Skin of body (tissue), 2 donors: ENCODE results near the gene PGPEP1. TPM values are rescaled to one million over a fixed set of nuclear protein-coding genes. Genes with fewer than 3 reads are reported as not detected.
"Not testable (repeated sequence)": the region's sequence is repeated elsewhere in the genome, so short reads cannot be mapped to it uniquely, and the experiment has no call there.

Experiments
- DNase-seq: peaks from one replicate; lab custom pipeline; 2025; lab: John Stamatoyannopoulos, UW
- total RNA-seq: library from RNA; depleted of rRNA; stranded (reverse); fragments of >200 nt; gene quantifications from one replicate; pipeline ENCODE4 v1.2.3, GENCODE V29; 2014

Gene PGPEP1
- total RNA-seq, 1 donor from 2014 or later = 9.6 TPM

DNA sequence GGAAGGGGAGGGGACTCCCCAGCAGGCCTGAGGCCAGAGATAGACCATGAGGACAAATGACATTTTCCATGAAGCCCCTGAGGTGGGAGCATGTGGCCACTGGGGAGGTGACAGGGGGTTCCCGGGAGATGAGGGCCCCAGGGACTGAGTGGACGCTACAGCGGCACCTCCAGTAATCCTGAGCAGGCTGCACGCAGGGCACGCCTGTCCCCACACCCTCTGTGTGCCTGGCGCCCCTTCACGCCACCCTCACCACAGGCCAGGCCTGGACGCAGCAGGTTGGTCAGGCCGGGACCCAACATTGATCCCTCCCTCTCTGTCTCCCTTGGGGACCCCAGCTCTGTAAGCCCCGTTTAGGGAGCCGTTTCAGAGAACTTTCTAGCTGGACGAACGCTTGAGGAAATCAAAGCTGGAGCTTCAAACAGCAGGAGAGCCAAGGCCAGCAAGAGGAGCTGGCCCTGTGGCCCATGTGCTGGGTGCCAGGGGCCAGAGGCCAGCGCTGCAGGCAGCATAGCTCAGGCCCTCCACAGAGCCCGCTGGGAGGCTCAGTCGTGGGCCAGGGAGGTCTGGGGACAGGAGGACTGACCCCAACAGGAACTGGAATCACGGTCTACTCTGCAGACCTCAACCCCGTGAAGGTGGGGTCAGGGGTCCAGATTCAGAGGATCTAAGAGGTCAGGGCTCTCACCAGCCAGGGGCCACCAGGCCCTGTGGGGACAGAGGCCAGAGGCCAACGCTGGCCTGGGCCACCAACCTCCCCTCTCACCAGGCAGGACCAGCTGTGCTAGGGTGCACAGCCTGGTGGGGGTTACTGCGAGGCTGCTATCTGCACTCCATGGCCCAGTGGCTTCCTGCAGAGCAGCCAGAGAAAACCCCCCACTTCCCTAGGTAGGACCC is 32.1 kb upstream of the PGPEP1 start:
- DNase-seq = no peak

DNA sequence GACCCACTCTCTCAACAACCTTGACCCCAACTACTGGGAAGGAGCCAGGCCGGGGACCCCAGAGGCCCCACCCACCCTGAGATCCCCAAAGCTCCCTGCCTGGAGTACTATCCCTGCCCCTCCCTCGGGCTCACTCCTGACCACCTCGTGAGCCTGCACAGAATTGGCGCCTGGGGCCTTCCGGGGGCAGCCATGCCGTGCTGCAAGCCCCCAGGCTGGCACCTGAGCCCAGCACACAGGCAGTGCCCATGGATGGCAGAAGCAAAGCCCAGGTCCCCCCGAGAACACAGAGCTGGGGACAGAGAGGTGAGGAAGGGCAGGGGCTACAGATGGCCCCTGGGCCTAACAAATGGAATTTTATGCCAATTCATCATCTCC is 31.5 kb upstream of the PGPEP1 start:
- no peak for DNase-seq

- DNase-seq = no peak
Measured at GRCh38 chr19:18309525-18310064, 30.8 kb upstream of the PGPEP1 start.

GRCh38 chr19:18310118-18310909 is 30.1 kb upstream of the PGPEP1 start:
- no peak for DNase-seq

DNA sequence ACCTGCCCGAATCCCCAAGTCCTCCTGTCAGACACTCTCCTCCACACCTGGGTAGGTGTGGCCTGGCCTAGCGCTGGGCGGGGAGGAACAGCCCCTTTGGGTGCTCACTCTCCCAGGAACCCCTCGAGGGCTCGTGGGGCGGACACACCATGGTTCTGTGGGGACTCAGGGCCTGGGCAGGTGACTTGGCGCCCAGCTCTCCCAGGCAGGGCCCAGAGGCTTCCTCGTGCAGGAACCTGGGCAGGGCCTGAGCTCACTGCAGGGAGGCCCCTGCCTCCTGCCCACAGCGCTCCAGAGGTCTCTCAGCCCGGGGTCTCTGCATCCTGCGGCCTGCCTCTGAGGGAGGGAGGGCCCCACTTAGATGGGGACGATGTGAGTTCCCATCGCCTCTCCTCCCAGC is 29.4 kb upstream of the PGPEP1 start:
- DNase-seq = no peak

GRCh38 chr19:18311502-18312091 is 28.8 kb upstream of the PGPEP1 start:
- DNase-seq = no peak

DNA sequence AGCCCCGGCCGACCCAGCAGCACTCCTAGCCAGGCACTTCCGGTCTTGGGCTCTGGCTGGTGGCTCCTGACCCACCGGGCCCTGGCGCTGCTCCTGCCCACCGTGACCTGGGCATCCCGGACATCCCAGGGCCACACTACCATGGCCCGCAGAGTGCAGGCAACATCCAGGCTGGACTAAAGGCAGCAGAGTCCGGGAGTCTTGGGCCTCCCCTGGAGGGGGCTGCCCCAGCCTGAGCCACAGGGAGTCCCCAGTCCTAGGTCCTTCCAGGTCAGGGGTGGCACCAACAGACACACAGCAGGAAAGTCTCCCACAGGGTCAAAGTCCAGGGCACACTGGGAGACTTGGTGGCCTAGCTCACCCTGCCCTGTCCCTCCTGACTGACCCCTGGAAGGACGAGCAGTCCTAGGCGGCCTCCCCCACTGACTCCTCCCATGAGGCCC is 28.3 kb upstream of the PGPEP1 start:
- DNase-seq = no peak

DNA sequence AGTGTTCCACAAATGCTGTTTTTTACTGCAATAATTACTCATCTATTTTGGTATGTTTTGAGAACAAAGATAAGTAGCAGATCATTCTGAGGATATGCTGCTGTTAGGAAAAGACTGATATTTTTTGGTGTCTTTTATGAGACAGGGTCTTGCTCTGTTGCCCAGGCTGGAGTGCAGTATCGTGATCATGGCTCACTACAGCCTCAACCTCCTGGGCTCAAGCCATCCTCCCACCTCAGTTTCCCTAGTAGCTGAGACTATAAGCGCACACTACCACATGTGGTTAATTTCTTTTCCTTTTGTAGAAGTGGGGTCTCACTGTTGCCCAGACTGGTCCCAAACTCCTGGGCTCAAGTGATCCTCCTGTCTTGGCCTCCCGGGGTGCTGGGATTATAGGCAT is 27.0 kb upstream of the PGPEP1 start:
- DNase-seq = no peak

- DNase-seq = no peak
Measured at GRCh38 chr19:18317961-18318800, 22.2 kb upstream of the PGPEP1 start.

DNA sequence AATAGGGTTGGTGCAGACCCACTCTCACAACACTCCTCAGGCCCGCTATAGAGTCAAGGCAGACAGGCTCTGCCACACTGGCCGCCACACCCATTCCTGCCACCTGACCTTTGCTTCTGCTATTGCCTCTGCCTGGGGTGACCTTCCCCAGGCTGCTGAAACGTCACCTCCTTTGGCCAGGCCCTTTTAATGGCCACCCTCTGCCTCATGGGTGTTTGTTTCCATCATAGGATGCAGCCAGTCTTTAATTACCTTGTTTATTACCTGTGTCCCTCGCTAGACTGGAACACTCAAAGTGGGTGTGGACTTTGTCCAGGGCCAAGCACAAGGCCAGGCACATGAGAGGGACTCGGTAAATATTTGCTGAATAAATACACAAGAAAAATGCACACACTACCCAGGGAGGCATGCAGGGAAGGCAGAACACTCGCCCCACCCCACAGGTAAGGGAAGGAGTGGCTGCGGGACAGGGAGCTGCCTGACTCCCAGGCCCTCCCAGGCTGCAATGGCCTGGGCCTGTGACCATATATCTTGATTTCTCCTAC is 20.7 kb upstream of the PGPEP1 start:
- DNase-seq = no peak

DNA sequence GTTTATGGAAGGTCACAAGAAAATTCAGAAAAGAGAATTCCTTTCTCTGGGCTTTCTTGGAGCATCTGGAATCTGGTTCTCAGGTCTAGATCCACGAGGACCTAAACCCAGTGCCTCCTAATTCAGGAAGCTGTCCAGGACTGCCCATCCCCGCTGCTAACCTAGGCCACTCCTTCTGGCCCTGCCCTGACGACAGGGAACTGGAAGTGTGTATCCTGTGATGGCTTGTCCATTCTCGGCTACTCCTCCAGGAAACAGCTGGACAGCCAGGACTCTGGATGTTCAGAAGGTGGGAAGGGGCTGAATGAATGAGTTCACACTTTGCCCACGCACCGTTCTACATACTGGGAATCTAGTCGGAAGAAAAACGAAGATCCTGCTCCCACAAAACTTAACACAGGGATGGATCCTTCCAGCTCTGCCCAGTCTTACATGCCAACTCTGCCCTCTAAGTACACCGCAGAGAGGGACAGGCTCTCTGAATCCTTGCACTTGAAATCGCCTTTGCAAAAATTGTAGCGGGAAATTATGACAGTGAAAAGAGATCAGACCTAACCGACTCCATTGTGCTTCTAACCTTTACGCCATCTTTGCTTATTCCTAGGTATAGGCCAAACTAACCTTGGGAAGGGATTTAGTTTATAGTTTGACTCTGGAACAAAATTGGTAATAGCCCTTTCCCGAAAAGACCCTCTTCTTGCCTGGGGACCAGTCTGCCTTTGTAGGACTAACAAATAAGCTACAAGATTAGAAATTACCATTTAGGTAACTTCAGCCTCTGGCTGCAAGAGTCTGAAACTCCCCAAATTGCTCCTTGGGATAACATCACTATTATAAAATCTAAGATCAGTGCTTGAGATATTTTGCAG is 19.3 kb upstream of the PGPEP1 start:
- DNase-seq = no peak

DNA sequence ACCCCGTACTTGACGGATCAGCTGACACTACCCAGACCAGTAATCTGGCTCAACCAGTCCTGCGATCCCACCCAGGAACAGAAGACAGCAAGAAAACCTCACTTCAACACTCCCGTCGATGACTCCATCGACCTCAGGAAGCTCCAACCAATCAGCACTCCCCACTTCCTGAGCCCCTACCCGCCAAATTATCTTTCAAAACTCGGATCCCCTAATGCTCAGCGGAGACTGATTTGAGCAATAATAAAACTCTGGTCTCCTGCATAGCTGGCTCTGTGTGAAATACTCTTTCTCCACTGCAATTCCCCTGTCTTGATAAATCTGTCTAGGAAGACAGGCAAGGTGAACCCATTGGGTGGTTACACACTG is 18.7 kb upstream of the PGPEP1 start:
- DNase-seq = no peak

DNA sequence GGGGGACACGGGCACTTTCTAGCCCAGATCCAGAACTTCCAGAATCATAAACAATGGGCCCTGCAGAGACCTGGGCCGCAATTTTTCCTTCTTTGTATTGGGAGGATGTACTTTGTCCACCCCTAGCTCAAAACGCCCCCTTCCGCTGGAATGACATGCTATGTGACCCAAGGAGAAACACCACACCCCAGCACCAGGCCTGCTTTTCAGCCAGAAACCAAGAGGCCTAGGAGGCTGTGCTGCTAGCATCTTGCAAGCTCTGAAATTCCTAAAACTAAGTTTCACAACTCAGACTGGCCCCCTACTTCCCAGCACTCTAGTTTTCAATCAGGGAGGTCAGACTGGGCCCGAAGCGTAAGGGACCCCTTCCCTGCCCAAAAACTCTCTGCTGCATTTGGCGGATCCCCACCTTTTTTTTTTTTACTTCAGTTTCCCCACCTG is 18.1 kb upstream of the PGPEP1 start:
- DNase-seq = peak; percentile 22

- peak; percentile 96 for DNase-seq
Measured at GRCh38 chr19:18322759-18323460, 17.5 kb upstream of the PGPEP1 start, which contains the start of gene LSM4. TSS of gene LSM4 (minus strand) at chr19:18323076. CDS start at chr19:18323020, 56 bp downstream.

- not testable (repeated sequence) for DNase-seq
Measured at GRCh38 chr19:18324373-18324731, 16.0 kb upstream of the PGPEP1 start.

GRCh38 chr19:18326772-18327171 is 13.6 kb upstream of the PGPEP1 start:
- DNase-seq = no peak

- peak; percentile 99 for DNase-seq
Measured at GRCh38 chr19:18328340-18329034, 11.9 kb upstream of the PGPEP1 start.

DNA sequence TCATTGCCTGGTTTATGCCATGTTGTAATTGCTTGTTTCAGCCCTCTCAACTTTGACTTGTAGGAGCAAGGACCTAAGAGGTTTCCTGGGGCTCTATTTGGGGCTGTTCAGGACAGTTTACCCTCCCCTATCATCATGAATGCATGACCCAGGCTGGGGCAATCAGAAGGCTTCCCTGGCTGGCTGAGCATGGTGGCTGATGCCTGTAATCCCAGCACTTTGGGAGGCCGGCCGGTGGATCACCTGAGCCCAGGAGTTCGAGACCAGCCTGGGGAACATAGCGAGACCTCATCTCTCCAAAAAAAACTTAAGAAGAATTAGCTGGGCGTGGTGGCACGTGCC is 11.4 kb upstream of the PGPEP1 start:
- DNase-seq = no peak
